HepG2 (cell line): ENCODE results near the gene ACSL3. TPM values are rescaled to one million over a fixed set of nuclear protein-coding genes. Genes with fewer than 3 reads are reported as not detected.
A peak's percentile ranks its signal among the peaks of the same experiment; 100 is the strongest.

Experiments
- ATAD3A ChIP-seq: sonication (generic); formaldehyde crosslinking; IDR thresholded peaks from 2 replicates; pipeline ENCODE4 v1.4.0; 2020; ENCODE audit warnings: missing genetic modification reagents
- CREBL2 ChIP-seq: sonication (generic); formaldehyde crosslinking; IDR thresholded peaks from 2 replicates; pipeline ENCODE4 v1.8.1; 2023; ENCODE audit warnings: missing genetic modification reagents, mild to moderate bottlenecking, borderline replicate concordance
- ETS1 ChIP-seq: sonication (generic); formaldehyde crosslinking; IDR thresholded peaks from 2 replicates; pipeline ENCODE4 v1.4.0; 2020; ENCODE audit warnings: missing genetic modification reagents
- HINFP ChIP-seq: sonication (generic); formaldehyde crosslinking; IDR thresholded peaks from 2 replicates; pipeline ENCODE4 v1.4.0; 2020; ENCODE audit warnings: low read depth, mild to moderate bottlenecking, missing genetic modification reagents
- MZF1 ChIP-seq: sonication (generic); formaldehyde crosslinking; IDR thresholded peaks from 2 replicates; pipeline ENCODE4 v1.8.1; 2023; ENCODE audit warnings: mild to moderate bottlenecking, missing genetic modification reagents, borderline replicate concordance
- PREB ChIP-seq: sonication (generic); formaldehyde crosslinking; IDR thresholded peaks from 2 replicates; pipeline ENCODE4 v1.4.0; 2020; ENCODE audit warnings: missing genetic modification reagents
- RCOR2 ChIP-seq: IDR thresholded peaks from 2 replicates; pipeline ENCODE4 v1.6.1; 2016; ENCODE audit warnings: missing biosample characterization, missing genetic modification reagents
- REXO4 ChIP-seq: sonication (generic); formaldehyde crosslinking; IDR thresholded peaks from 2 replicates; pipeline ENCODE4 v1.8.0; 2022; ENCODE audit warnings: missing genetic modification reagents, mild to moderate bottlenecking, borderline replicate concordance
- RFX5 ChIP-seq: IDR thresholded peaks from 2 replicates; pipeline ENCODE4 v1.6.1; 2011; ENCODE audit warnings: low read depth, low read length, improper control_type of control experiment
- SALL1 ChIP-seq: sonication (generic); formaldehyde crosslinking; IDR thresholded peaks from 2 replicates; pipeline ENCODE4 v1.8.0; 2022; ENCODE audit warnings: mild to moderate bottlenecking, missing genetic modification reagents
- SNAPC4 ChIP-seq: sonication (generic); formaldehyde crosslinking; IDR thresholded peaks from 2 replicates; pipeline ENCODE4 v1.4.0; 2020; ENCODE audit warnings: mild to moderate bottlenecking, missing genetic modification reagents
- ZFP41 ChIP-seq: sonication (generic); formaldehyde crosslinking; IDR thresholded peaks from 2 replicates; pipeline ENCODE4 v1.4.0; 2020; ENCODE audit warnings: mild to moderate bottlenecking, missing genetic modification reagents, borderline replicate concordance
- ZIK1 ChIP-seq: sonication (generic); formaldehyde crosslinking; IDR thresholded peaks from 2 replicates; pipeline ENCODE4 v1.5.0; 2020; ENCODE audit warnings: mild to moderate bottlenecking, low read depth, missing genetic modification reagents, borderline replicate concordance
- ZNF101 ChIP-seq: sonication (generic); formaldehyde crosslinking; IDR thresholded peaks from 2 replicates; pipeline ENCODE4 v1.4.0; 2020; ENCODE audit warnings: mild to moderate bottlenecking, low read depth, missing genetic modification reagents, borderline replicate concordance
- ZNF18 ChIP-seq: sonication (generic); formaldehyde crosslinking; IDR thresholded peaks from 2 replicates; pipeline ENCODE4 v1.8.0; 2022; ENCODE audit warnings: mild to moderate bottlenecking, missing genetic modification reagents; ENCODE audit not compliant: insufficient replicate concordance
- ZNF329 ChIP-seq: sonication (generic); formaldehyde crosslinking; IDR thresholded peaks from 2 replicates; pipeline ENCODE4 v1.9.0; 2021; ENCODE audit warnings: low read depth, mild to moderate bottlenecking, missing genetic modification reagents
- ZNF557 ChIP-seq: sonication (generic); formaldehyde crosslinking; IDR thresholded peaks from 2 replicates; pipeline ENCODE4 v1.4.0; 2020; ENCODE audit warnings: missing genetic modification reagents
- ZNF598 ChIP-seq: sonication (generic); formaldehyde crosslinking; IDR thresholded peaks from 2 replicates; pipeline ENCODE4 v1.5.1; 2020; ENCODE audit warnings: mild to moderate bottlenecking, missing genetic modification reagents, borderline replicate concordance
- polyA plus RNA-seq, 8 experiments: library from polyadenylated mRNA; depleted of rRNA in 3 of 8; stranded (reverse) in 7 of 8; unstranded in 1 of 8; fragments of >200 nt; fragmentation: Illumina TruSeq in 4 of 8; extraction: Trizol in 4 of 8; gene quantifications; 2 replicates each; pipeline versions ENCODE4 v1.2.1 to v1.2.3, GENCODE V29; 2011 to 2016; ENCODE audit warnings: low read depth in 4 of 8, missing spikeins in 1 of 8, mixed read lengths in 1 of 8; ENCODE audit not compliant: insufficient read depth in 1 of 8
- total RNA-seq, 5 experiments: library from RNA; depleted of rRNA; stranded (reverse); fragments of >200 nt; fragmentation: Illumina TruSeq; extraction: Trizol; gene quantifications; 2 replicates each; pipeline ENCODE4 v1.2.3, GENCODE V29; 2016; ENCODE audit warnings: low read depth in 1 of 5

ACSL3 gene
- total and polyA plus RNA-seq, 2 of the 13 experiments (the other 11 are each of a cell fraction or from before 2014, with no cell fraction given), result 305 to 365 TPM

GRCh38 chr2:222859786-222860612, 837 bp upstream of the ACSL3 start (continued):
- TF ChIP-seq ZNF18 (no peak), SALL1 (CRISPR knock-in tag) (peak; percentile 54), SNAPC4 (no peak), REXO4 (CRISPR knock-in tag) (no peak), ZNF557 (CRISPR knock-in tag) (no peak), RFX5 (no peak), HINFP (no peak), ZFP41 (CRISPR knock-in tag) (no peak), PREB (CRISPR knock-in tag) (no peak), ZIK1 (CRISPR knock-in tag) (no peak), ZNF329 (CRISPR knock-in tag) (no peak), ZNF598 (no peak), ETS1 (CRISPR knock-in tag) (no peak), ZNF101 (CRISPR knock-in tag) (no peak), MZF1 (no peak), CREBL2 (CRISPR knock-in tag) (no peak), RCOR2 (CRISPR knock-in tag) (no peak), ATAD3A (CRISPR knock-in tag) (no peak)
